ENCODE data around the gene ABCG4.

Gene ABCG4

DNA sequence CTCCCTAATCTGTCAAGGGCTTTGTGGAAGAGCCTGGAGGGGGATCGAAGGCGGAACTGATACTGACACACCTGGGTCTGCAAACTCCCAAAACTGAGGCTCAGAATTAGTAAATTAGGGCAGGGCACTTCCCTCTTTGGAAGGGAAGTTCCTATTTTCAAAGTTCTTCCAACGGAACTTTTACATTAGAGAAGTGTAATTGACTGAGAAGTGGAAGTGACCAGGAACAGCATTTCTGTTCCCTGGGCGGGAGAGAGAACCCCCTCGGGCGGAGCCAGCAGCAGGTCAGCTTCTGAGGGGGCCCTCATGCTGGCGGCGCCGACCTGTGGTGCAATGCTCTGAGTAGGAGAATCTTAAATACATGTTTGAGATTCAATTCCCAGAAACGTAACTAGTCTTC is 56.2 kb downstream of the ABCG4 start:
- Histone ChIP-seq H2BK12ac (ENCODE audit: low read length) (no peak overlapping the region), H3K9me3 (replicated peaks in 1 of 2; ENCODE audit: control insufficient read depth in 2 of 2, insufficient read depth in 1 of 2, low read depth in 1 of 2, low read length in 2 of 2) (no peaks in the 10 kb centered on the region), H3K27ac (replicated peaks; ENCODE audit: low read length) (no peak overlapping the region), H2BK15ac (ENCODE audit: low read length) (no peak overlapping the region), H3K18ac (ENCODE audit: low read length) (no peak overlapping the region), H3K36me3 (replicated peaks in 1 of 2; ENCODE audit: control insufficient read depth in 2 of 2, insufficient read depth in 2 of 2, low read length in 2 of 2) (peaks cover 0 to 2% of the 10 kb centered on the region in 2 donors), H2AK5ac (ENCODE audit: low read depth, low read length) (peak overlapping the region; percentile 27), H4K91ac (ENCODE audit: low read depth, low read length, poor library complexity) (no peak overlapping the region), H3K23ac (ENCODE audit: low read depth, low read length, poor library complexity) (no peak overlapping the region), H3K27me3 (ENCODE audit: control insufficient read depth in 3 of 3, insufficient read depth in 3 of 3, low read depth in 1 of 3, low read length in 3 of 3) (no peaks in the 10 kb centered on the region), H2AFZ (ENCODE audit: low read length) (peak overlapping the region; percentile 99), H3K9ac (ENCODE audit: low read depth, low read length, poor library complexity) (no peak overlapping the region), H3K4me1 (ENCODE audit: control insufficient read depth in 2 of 2, insufficient read depth in 1 of 2, low read depth in 1 of 2, low read length in 2 of 2) (peaks cover 2 to 3% of the 10 kb centered on the region in 2 donors), H4K8ac (ENCODE audit: low read depth, low read length) (no peak overlapping the region), H2BK5ac (ENCODE audit: low read length) (no peak overlapping the region), H3K79me1 (ENCODE audit: low read depth, low read length) (no peaks in the 10 kb centered on the region), H3K14ac (ENCODE audit: low read length) (no peak overlapping the region), H3K4ac (ENCODE audit: low read length) (no peak overlapping the region), H2BK120ac (ENCODE audit: low read depth, low read length) (no peak overlapping the region), H3K4me2 (ENCODE audit: insufficient read depth, low read length, poor library complexity, severe bottlenecking) (no peak overlapping the region), H3K4me3 (ENCODE audit: low read length in 2 of 2) (no peak overlapping the region)
- no CpG with 5 or more reads among the region's 10 CpGs for WGBS, 2 donors (ENCODE audit: extremely low coverage in 2 of 2, insufficient read length in 2 of 2, insufficient replicate concordance in 1 of 2)
- no peak for DNase-seq (ENCODE audit: low spot score)

DNA sequence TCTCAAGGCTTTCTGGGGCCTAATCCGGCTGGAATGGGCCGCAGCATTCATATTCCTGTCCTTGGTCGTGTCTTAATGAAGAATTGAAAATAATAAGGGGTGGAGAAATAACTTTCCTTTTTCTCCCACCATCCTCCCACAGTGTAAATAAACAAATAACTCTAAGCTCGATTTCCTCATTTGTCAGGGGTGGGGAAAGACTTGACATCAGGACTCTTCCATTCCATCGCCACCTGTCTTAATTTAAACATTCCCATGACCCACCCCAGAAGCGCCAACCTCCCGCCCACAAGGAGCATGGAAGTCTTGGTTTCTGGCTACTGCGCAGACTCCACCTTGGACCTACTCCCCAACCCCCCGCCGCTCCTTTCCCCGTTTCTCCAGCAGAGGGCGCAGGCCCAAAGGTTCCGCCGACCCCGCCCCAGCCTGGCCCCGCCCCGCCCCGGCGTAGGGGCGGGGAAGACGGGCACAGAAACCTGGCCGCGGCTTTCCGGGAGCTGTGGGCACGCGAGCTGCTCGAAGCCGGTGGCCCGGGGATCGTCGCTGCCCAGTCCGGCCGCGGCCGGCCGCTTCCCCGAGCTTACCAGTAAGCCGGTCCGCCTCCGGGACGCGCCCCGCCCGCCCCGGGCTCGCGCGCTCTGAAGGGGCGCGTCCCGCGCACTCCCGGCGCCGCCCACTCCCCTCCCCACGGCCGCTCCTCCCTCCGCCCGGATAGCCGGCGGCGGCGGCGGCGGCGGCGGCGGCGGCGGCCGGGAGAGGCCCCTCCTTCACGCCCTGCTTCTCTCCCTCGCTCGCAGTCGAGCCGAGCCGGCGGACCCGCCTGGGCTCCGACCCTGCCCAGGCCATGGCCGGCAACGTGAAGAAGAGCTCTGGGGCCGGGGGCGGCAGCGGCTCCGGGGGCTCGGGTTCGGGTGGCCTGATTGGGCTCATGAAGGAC is 57.0 kb downstream of the ABCG4 start, which contains the start of gene CBL:
TSS of gene CBL (plus strand) at position 766 of the 937 bp plus-strand sequence. CDS start at position 845, 79 bp downstream.
- H3K4me1 ChIP-seq (ENCODE audit: control insufficient read depth in 2 of 2, insufficient read depth in 1 of 2, low read depth in 1 of 2, low read length in 2 of 2) = peaks cover 2 to 3% of the 10 kb centered on the region in 2 donors
- H3K4me2 ChIP-seq (ENCODE audit: insufficient read depth, low read length, poor library complexity, severe bottlenecking) = peak within 1 kb of the TSS; percentile 87
- peaks cover 0 to 2% of the 10 kb centered on the region in 2 donors for H3K36me3 ChIP-seq (replicated peaks in 1 of 2; ENCODE audit: control insufficient read depth in 2 of 2, insufficient read depth in 2 of 2, low read length in 2 of 2)
- H3K4ac ChIP-seq (ENCODE audit: low read length) = no peak within 1 kb of the TSS
- peak; percentile 96 for DNase-seq (ENCODE audit: low spot score)
- H3K23ac ChIP-seq (ENCODE audit: low read depth, low read length, poor library complexity) = peak within 1 kb of the TSS; percentile 80
- H3K27ac ChIP-seq (replicated peaks; ENCODE audit: low read length) = peak within 1 kb of the TSS; percentile 98
- peak within 1 kb of the TSS; percentile 82 for H2BK5ac ChIP-seq (ENCODE audit: low read length)
- H3K27me3 ChIP-seq (ENCODE audit: control insufficient read depth in 3 of 3, insufficient read depth in 3 of 3, low read depth in 1 of 3, low read length in 3 of 3) = no peaks in the 10 kb centered on the region
- H3K9me3 ChIP-seq (replicated peaks in 1 of 2; ENCODE audit: control insufficient read depth in 2 of 2, insufficient read depth in 1 of 2, low read depth in 1 of 2, low read length in 2 of 2) = no peaks in the 10 kb centered on the region
- H3K4me3 ChIP-seq (ENCODE audit: low read length in 2 of 2) = peak within 1 kb of the TSS; percentile 85 to 91
- no CpG with 5 or more reads among the region's 88 CpGs for WGBS, 2 donors (ENCODE audit: extremely low coverage in 2 of 2, insufficient read length in 2 of 2, insufficient replicate concordance in 1 of 2)
- H3K79me1 ChIP-seq (ENCODE audit: low read depth, low read length) = no peaks in the 10 kb centered on the region
- peak within 1 kb of the TSS; percentile 89 for H3K14ac ChIP-seq (ENCODE audit: low read length)
- H2BK12ac ChIP-seq (ENCODE audit: low read length) = peak within 1 kb of the TSS; percentile 41
- peak within 1 kb of the TSS; percentile 68 for H2AK5ac ChIP-seq (ENCODE audit: low read depth, low read length)
- peak within 1 kb of the TSS; percentile 98 for H3K18ac ChIP-seq (ENCODE audit: low read length)
- H2AFZ ChIP-seq (ENCODE audit: low read length) = peak within 1 kb of the TSS; percentile 99
- H2BK15ac ChIP-seq (ENCODE audit: low read length) = peak within 1 kb of the TSS; percentile 94
- H3K9ac ChIP-seq (ENCODE audit: low read depth, low read length, poor library complexity) = peak within 1 kb of the TSS; percentile 95
- no peak within 1 kb of the TSS for H4K91ac ChIP-seq (ENCODE audit: low read depth, low read length, poor library complexity)
- H2BK120ac ChIP-seq (ENCODE audit: low read depth, low read length) = no peak within 1 kb of the TSS
- H4K8ac ChIP-seq (ENCODE audit: low read depth, low read length) = peak within 1 kb of the TSS; percentile 43

DNA sequence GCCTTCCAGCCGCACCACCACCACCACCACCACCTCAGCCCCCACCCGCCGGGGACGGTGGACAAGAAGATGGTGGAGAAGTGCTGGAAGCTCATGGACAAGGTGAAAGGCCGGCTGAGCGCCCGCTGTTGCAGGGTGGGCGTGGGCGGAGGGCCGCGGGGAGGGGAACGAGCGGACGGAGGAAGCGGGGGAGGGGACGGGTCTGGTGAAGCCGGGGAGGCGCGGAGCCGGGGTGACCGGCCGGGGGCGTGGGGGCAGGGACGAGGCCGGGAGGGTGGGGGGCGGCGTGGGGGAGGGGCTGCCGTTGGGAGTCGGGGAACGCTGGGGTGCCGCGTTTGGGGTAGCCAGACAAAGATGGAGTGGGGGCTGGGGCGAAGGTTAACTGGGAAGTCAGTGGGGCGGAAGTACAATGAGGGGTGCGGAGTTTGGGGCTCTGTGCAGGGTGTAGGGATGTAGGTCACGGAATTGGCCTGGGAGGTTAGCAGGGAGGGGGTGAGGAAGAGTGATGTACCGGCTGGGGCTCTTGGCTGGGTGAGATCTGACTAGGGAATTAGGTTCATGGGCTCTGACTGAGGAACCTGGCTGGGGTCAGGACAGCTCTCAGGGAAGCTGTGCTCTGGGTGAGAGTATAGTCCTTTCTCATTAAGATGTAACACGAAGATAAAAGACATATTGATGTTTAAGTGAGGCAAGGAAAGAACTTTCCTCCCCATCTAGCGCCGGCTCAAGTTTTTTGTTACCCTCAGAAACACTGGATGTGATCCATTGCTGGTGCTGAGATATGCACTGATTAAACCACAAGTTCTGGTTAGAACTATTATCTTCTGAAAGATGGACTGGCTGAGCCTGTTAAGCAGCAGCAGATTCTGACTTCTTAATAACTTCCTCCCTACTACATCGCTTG is 57.9 kb downstream of the ABCG4 start:
- Histone ChIP-seq H3K9me3 (replicated peaks in 1 of 2; ENCODE audit: control insufficient read depth in 2 of 2, insufficient read depth in 1 of 2, low read depth in 1 of 2, low read length in 2 of 2) (no peaks in the 10 kb centered on the region), H2AK5ac (ENCODE audit: low read depth, low read length) (peak overlapping the region; percentile 68), H3K4me2 (ENCODE audit: insufficient read depth, low read length, poor library complexity, severe bottlenecking) (peak overlapping the region; percentile 87), H2BK15ac (ENCODE audit: low read length) (peak overlapping the region; percentile 94), H3K27ac (replicated peaks; ENCODE audit: low read length) (peak overlapping the region; percentile 98), H3K18ac (ENCODE audit: low read length) (peak overlapping the region; percentile 98), H3K14ac (ENCODE audit: low read length) (peak overlapping the region; percentile 89), H3K9ac (ENCODE audit: low read depth, low read length, poor library complexity) (peak overlapping the region; percentile 95), H2BK5ac (ENCODE audit: low read length) (peak overlapping the region; percentile 82), H2BK12ac (ENCODE audit: low read length) (peak overlapping the region; percentile 41), H3K4me1 (ENCODE audit: control insufficient read depth in 2 of 2, insufficient read depth in 1 of 2, low read depth in 1 of 2, low read length in 2 of 2) (peaks cover 2 to 3% of the 10 kb centered on the region in 2 donors), H2AFZ (ENCODE audit: low read length) (peak overlapping the region; percentile 99), H3K27me3 (ENCODE audit: control insufficient read depth in 3 of 3, insufficient read depth in 3 of 3, low read depth in 1 of 3, low read length in 3 of 3) (no peaks in the 10 kb centered on the region), H4K91ac (ENCODE audit: low read depth, low read length, poor library complexity) (no peak overlapping the region), H2BK120ac (ENCODE audit: low read depth, low read length) (no peak overlapping the region), H3K4ac (ENCODE audit: low read length) (no peak overlapping the region), H3K79me1 (ENCODE audit: low read depth, low read length) (no peaks in the 10 kb centered on the region), H3K36me3 (replicated peaks in 1 of 2; ENCODE audit: control insufficient read depth in 2 of 2, insufficient read depth in 2 of 2, low read length in 2 of 2) (peaks cover 0 to 2% of the 10 kb centered on the region in 2 donors), H3K23ac (ENCODE audit: low read depth, low read length, poor library complexity) (peak overlapping the region; percentile 80), H3K4me3 (ENCODE audit: low read length in 2 of 2) (peak overlapping the region; percentile 85 to 91), H4K8ac (ENCODE audit: low read depth, low read length) (peak overlapping the region; percentile 43)
- DNase-seq (ENCODE audit: low spot score) = peak; percentile 17
- no CpG with 5 or more reads among the region's 41 CpGs for WGBS, 2 donors (ENCODE audit: extremely low coverage in 2 of 2, insufficient read length in 2 of 2, insufficient replicate concordance in 1 of 2)
